ENCODE measurements around the gene MFSD12. TPM values are rescaled to one million over a fixed set of nuclear protein-coding genes. Genes with fewer than 3 reads are reported as not detected.

Gene MFSD12
- total and polyA plus RNA-seq, 7 donors = 2.4 to 53.5 (median 22.1) TPM

GRCh38 chr19:3604987-3605343 is 47.6 kb upstream of the MFSD12 start:
- Histone ChIP-seq H3K27ac (peak overlapping the region in 2 of 4 donors; percentile 3 to 72), H3K9me3 (no peaks in the 10 kb centered on the region), H3K4me1 (peaks cover 0 to 45% (median 35%) of the 10 kb centered on the region in 4 donors), H3K27me3 (no peaks in the 10 kb centered on the region), H3K36me3 (no peaks in the 10 kb centered on the region), H3K4me3 (no peak overlapping the region)
- 34 to 71% methylated on average over 11 of the region's 11 CpGs for WGBS, 2 donors
- intact Hi-C loops (cut with DNase I) = no loop called here
- peak; percentile 59 for DNase-seq
- TF ChIP-seq, protein P1, sequence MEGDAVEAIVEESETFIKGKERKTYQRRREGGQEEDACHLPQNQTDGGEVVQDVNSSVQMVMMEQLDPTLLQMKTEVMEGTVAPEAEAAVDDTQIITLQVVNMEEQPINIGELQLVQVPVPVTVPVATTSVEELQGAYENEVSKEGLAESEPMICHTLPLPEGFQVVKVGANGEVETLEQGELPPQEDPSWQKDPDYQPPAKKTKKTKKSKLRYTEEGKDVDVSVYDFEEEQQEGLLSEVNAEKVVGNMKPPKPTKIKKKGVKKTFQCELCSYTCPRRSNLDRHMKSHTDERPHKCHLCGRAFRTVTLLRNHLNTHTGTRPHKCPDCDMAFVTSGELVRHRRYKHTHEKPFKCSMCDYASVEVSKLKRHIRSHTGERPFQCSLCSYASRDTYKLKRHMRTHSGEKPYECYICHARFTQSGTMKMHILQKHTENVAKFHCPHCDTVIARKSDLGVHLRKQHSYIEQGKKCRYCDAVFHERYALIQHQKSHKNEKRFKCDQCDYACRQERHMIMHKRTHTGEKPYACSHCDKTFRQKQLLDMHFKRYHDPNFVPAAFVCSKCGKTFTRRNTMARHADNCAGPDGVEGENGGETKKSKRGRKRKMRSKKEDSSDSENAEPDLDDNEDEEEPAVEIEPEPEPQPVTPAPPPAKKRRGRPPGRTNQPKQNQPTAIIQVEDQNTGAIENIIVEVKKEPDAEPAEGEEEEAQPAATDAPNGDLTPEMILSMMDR (IDR thresholded peaks at IDR 0.05) = no peak
- TF ChIP-seq POLR2A (IDR thresholded peaks at IDR 0.05) = no peak
- no peak for TF ChIP-seq POLR2AphosphoS5 (IDR thresholded peaks at IDR 0.05)
- TF ChIP-seq EP300 (IDR thresholded peaks at IDR 0.05) = no peak

DNA sequence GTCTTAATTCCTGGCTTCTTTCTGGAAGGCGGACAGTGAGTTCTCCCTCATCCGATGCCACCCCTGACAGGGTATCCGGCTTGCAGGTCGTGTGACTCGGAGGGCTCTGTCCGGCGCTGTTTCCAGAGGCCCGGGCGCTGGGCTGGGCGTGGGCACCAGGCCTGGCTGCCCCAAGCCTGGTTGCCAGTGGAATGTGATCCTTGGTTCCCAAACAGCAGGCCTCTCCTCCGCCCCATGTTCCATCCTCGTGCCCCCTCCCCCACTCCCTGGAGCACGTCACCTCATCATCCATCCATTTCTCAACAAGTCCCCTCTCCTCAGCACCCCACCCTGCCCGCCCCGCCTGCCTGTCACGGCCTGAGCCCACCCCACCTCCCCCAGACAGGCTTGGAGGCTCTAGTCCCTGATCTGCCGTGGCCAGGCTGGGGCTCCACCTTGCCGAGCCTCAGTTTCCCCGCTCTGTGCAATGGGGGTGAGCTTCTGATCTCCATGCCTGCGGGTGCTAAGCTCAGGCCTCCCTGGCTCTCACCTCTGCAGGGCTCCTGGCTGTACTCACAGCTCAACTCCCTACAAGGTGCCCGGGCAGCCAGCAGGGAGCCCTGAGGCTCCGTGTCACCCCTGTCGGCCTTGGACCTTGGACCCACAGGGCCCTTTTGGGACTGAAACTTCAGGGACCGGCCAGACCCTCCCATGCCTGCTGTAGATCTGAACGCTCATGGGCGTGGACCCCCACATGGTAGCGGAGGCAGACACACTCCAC is 47.0 kb upstream of the MFSD12 start:
- 67 to 70% methylated on average over 27 of the region's 27 CpGs for WGBS, 2 donors
- H3K9me3 ChIP-seq = no peaks in the 10 kb centered on the region
- intact Hi-C loops (cut with DNase I) = no loop called here
- no peaks in the 10 kb centered on the region for H3K36me3 ChIP-seq
- peaks cover 0 to 45% (median 34%) of the 10 kb centered on the region in 4 donors for H3K4me1 ChIP-seq
- TF ChIP-seq EP300 (IDR thresholded peaks at IDR 0.05) (no peak), POLR2AphosphoS5 (IDR thresholded peaks at IDR 0.05) (no peak), POLR2A (IDR thresholded peaks at IDR 0.05) (no peak)
- TF ChIP-seq, protein P1 (IDR thresholded peaks at IDR 0.05) = no peak
- peak overlapping the region in 2 of 4 donors; percentile 14 to 72 for H3K27ac ChIP-seq
- DNase-seq = no peak
- no peaks in the 10 kb centered on the region for H3K27me3 ChIP-seq
- H3K4me3 ChIP-seq = no peak overlapping the region

GRCh38 chr19:3603121-3603811 is 45.9 kb upstream of the MFSD12 start:
- no peaks in the 10 kb centered on the region for H3K27me3 ChIP-seq
- no peak for DNase-seq
- no peaks in the 10 kb centered on the region for H3K9me3 ChIP-seq
- peak overlapping the region; percentile 14 to 72 (median 25) for H3K27ac ChIP-seq
- WGBS, 2 donors = 68 to 81% methylated on average over 23 of the region's 23 CpGs
- no peaks in the 10 kb centered on the region for H3K36me3 ChIP-seq
- TF ChIP-seq EP300 (IDR thresholded peaks at IDR 0.05) = no peak
- TF ChIP-seq, protein P1 (IDR thresholded peaks at IDR 0.05) = no peak
- TF ChIP-seq POLR2A (IDR thresholded peaks at IDR 0.05) = no peak
- TF ChIP-seq POLR2AphosphoS5 (IDR thresholded peaks at IDR 0.05) = no peak
- intact Hi-C loops (cut with DNase I) = no loop called here
- no peak overlapping the region for H3K4me3 ChIP-seq
- H3K4me1 ChIP-seq = peaks cover 0 to 33% (median 27%) of the 10 kb centered on the region in 4 donors

DNA sequence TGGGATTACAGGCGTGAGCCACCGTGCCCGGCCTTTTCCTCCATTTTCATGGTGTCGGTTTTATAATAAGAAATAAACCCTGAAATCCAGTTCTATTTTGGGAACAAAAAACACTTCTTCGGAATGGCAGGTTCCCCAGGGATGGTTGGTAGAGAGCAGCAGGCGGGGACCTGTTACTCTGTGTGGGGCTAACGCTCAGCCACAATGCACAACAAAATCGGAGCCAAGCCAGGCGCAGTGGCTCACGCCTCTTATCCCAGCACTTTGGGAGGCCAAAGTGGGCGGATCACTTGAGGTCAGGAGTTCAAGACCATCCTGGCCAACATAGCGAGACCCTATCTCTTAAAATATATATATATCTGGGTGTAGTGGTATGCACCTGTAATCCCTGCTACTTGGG is 43.6 kb upstream of the MFSD12 start:
- H3K4me3 ChIP-seq = no peak overlapping the region
- intact Hi-C loops (cut with DNase I) = no loop called here
- H3K4me1 ChIP-seq = peaks cover 0 to 11% (median 4%) of the 10 kb centered on the region in 4 donors
- no peak for DNase-seq
- TF ChIP-seq EP300 (IDR thresholded peaks at IDR 0.05) = no peak
- no peak for TF ChIP-seq POLR2A (IDR thresholded peaks at IDR 0.05)
- TF ChIP-seq POLR2AphosphoS5 (IDR thresholded peaks at IDR 0.05) = no peak
- TF ChIP-seq, protein P1 (IDR thresholded peaks at IDR 0.05) = no peak
- 83 to 90% methylated on average over 12 of the region's 12 CpGs for WGBS, 2 donors
- H3K36me3 ChIP-seq = no peaks in the 10 kb centered on the region
- H3K9me3 ChIP-seq = no peaks in the 10 kb centered on the region
- H3K27ac ChIP-seq = no peak overlapping the region
- no peaks in the 10 kb centered on the region for H3K27me3 ChIP-seq
